ENCODE results near the gene FA2H. TPM values are rescaled to one million over a fixed set of nuclear protein-coding genes. Genes with fewer than 3 reads are reported as not detected.

FA2H gene
- polyA plus RNA-seq, 3 donors: not detected

GRCh38 chr16:74735162-74735452 is 39.5 kb downstream of the FA2H start:
- H3K4me2 ChIP-seq (replicated peaks; ENCODE audit: extremely low read depth, low read length, poor library complexity, severe bottlenecking): no peak overlapping the region
- Mint-ChIP-seq H3K27ac (no peak overlapping the region), H3K4me3 (no peak overlapping the region), H3K9me3 (no peaks in the 10 kb centered on the region), H3K27me3 (ENCODE audit: low read depth in 3 of 3) (peaks cover 4 to 14% (median 9%) of the 10 kb centered on the region in 3 donors), H3K4me1 (no peaks in the 10 kb centered on the region), H3K36me3 (no peaks in the 10 kb centered on the region)
- WGBS (ENCODE audit: insufficient coverage): 79% methylated on average over 3 of the region's 10 CpGs
- TF ChIP-seq, protein P1, sequence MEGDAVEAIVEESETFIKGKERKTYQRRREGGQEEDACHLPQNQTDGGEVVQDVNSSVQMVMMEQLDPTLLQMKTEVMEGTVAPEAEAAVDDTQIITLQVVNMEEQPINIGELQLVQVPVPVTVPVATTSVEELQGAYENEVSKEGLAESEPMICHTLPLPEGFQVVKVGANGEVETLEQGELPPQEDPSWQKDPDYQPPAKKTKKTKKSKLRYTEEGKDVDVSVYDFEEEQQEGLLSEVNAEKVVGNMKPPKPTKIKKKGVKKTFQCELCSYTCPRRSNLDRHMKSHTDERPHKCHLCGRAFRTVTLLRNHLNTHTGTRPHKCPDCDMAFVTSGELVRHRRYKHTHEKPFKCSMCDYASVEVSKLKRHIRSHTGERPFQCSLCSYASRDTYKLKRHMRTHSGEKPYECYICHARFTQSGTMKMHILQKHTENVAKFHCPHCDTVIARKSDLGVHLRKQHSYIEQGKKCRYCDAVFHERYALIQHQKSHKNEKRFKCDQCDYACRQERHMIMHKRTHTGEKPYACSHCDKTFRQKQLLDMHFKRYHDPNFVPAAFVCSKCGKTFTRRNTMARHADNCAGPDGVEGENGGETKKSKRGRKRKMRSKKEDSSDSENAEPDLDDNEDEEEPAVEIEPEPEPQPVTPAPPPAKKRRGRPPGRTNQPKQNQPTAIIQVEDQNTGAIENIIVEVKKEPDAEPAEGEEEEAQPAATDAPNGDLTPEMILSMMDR (IDR thresholded peaks at IDR 0.05): no peak
- no peaks in the 10 kb centered on the region for H3K4me1 ChIP-seq (ENCODE audit: control insufficient read depth in 1 of 2, insufficient read depth in 2 of 2, low read length in 2 of 2)
- no peak overlapping the region for H3K27ac ChIP-seq (ENCODE audit: low read depth in 1 of 2, low read length in 2 of 2)
- no peak overlapping the region for H2AFZ ChIP-seq (ENCODE audit: insufficient read depth, low read depth, low read length, poor library complexity, severe bottlenecking)
- no peak for DNase-seq
- H3K4me3 ChIP-seq (replicated peaks in 1 of 3; ENCODE audit: low read depth in 2 of 3, low read length in 3 of 3): no peak overlapping the region
- no peaks in the 10 kb centered on the region for H3K9me3 ChIP-seq (replicated peaks in 1 of 2; ENCODE audit: control insufficient read depth in 1 of 2, insufficient read depth in 1 of 2, low read length in 2 of 2)
- no peaks in the 10 kb centered on the region for H4K20me1 ChIP-seq (ENCODE audit: insufficient read depth, low read length)
- H3K27me3 ChIP-seq (ENCODE audit: control insufficient read depth in 2 of 2, insufficient read depth in 2 of 2, low read length in 2 of 2): no peaks in the 10 kb centered on the region
- intact Hi-C loops (cut with micrococcal nuclease): no loop called here
- no peaks in the 10 kb centered on the region for H3K36me3 ChIP-seq (replicated peaks in 1 of 2; ENCODE audit: control insufficient read depth in 1 of 2, insufficient read depth in 2 of 2, low read length in 2 of 2)
- no peaks in the 10 kb centered on the region for H3K79me2 ChIP-seq (ENCODE audit: insufficient read depth, low read length)
- no peak overlapping the region for H3K9ac ChIP-seq (ENCODE audit: insufficient read depth, low read length, poor library complexity, severe bottlenecking)

DNA sequence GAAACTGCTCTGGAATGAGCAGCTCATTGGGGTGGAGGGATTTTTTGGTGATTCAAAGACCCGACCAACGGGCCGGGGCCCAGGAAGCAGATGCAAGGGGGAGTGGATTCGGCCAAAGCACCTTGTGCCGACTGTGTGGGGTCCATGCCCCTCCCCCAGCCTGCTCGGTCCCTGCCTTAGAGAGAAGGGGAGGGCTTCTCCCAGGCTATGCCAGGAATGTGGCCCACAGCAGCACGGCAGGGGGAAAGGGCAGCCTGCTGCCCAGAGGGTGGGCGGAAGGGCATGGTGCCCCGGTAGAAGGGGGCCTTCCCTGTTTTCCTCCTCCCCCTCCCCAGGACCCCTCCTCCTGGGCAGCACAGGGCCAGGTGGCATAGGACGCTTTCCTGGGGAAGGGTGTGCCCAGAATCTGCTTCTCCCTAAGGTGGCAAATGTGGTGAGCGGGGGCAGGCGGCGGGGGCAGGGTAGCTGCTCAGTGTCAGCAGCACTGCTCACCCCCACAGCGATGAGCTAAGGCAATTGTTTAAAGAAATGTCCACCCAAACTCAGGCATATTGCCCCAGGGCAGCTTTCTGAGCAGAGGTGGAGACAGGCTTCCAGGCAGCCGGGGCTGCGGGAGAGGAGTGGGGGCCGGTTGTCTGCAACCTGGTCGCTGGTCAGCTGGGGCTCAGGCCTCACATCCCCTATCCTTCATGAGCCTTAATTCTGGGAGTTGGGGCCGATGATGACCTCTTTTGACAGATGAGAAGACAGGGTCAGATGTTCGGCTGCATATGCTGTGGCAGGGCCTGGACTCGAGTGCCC is 40.1 kb downstream of the FA2H start:
- Histone ChIP-seq H3K9me3 (replicated peaks in 1 of 2; ENCODE audit: control insufficient read depth in 1 of 2, insufficient read depth in 1 of 2, low read length in 2 of 2) (no peaks in the 10 kb centered on the region), H3K4me2 (replicated peaks; ENCODE audit: extremely low read depth, low read length, poor library complexity, severe bottlenecking) (no peak overlapping the region), H2AFZ (ENCODE audit: insufficient read depth, low read depth, low read length, poor library complexity, severe bottlenecking) (no peak overlapping the region), H3K36me3 (replicated peaks in 1 of 2; ENCODE audit: control insufficient read depth in 1 of 2, insufficient read depth in 2 of 2, low read length in 2 of 2) (no peaks in the 10 kb centered on the region), H3K27me3 (ENCODE audit: control insufficient read depth in 2 of 2, insufficient read depth in 2 of 2, low read length in 2 of 2) (no peaks in the 10 kb centered on the region), H4K20me1 (ENCODE audit: insufficient read depth, low read length) (no peaks in the 10 kb centered on the region), H3K27ac (ENCODE audit: low read depth in 1 of 2, low read length in 2 of 2) (no peak overlapping the region), H3K79me2 (ENCODE audit: insufficient read depth, low read length) (no peaks in the 10 kb centered on the region), H3K4me3 (replicated peaks in 1 of 3; ENCODE audit: low read depth in 2 of 3, low read length in 3 of 3) (no peak overlapping the region), H3K4me1 (ENCODE audit: control insufficient read depth in 1 of 2, insufficient read depth in 2 of 2, low read length in 2 of 2) (no peaks in the 10 kb centered on the region), H3K9ac (ENCODE audit: insufficient read depth, low read length, poor library complexity, severe bottlenecking) (no peak overlapping the region)
- Mint-ChIP-seq H3K4me3 (no peak overlapping the region), H3K9me3 (no peaks in the 10 kb centered on the region), H3K36me3 (no peaks in the 10 kb centered on the region), H3K4me1 (no peaks in the 10 kb centered on the region), H3K27me3 (ENCODE audit: low read depth in 3 of 3) (peaks cover 4 to 14% (median 9%) of the 10 kb centered on the region in 3 donors), H3K27ac (no peak overlapping the region)
- intact Hi-C loops (cut with micrococcal nuclease): no loop called here
- 90% methylated on average over 11 of the region's 21 CpGs for WGBS (ENCODE audit: insufficient coverage)
- no peak for DNase-seq
- TF ChIP-seq, protein P1 (IDR thresholded peaks at IDR 0.05): no peak
